Stimulated activated CD4-positive, alpha-beta T cell treated with anti-CD3 and anti-CD28 coated beads, Interleukin-4, amount 100 ng/mL, for 1 hour (primary cell): ENCODE results near the gene LAMC2.

Experiments
- DNase-seq: peaks from one replicate; pipeline ENCODE4 v3.0.0-alpha.2; 2020

The LAMC2 gene

GRCh38 chr1:183175631-183176030 lies 10.4 kb upstream of the LAMC2 start:
- no peak for DNase-seq

GRCh38 chr1:183178545-183178944 lies 7.5 kb upstream of the LAMC2 start:
- DNase-seq = no peak

GRCh38 chr1:183179033-183179432 lies 7.0 kb upstream of the LAMC2 start:
- DNase-seq = no peak

- no peak for DNase-seq
These were observed 5.8 kb upstream of the LAMC2 start for GRCh38 chr1:183180218-183180617.

GRCh38 chr1:183180634-183181056 lies 5.4 kb upstream of the LAMC2 start:
- DNase-seq = no peak

- DNase-seq = no peak
These were observed 777 bp downstream of the LAMC2 start for GRCh38 chr1:183186841-183187240.

- DNase-seq = no peak
These were observed 2.2 kb downstream of the LAMC2 start for GRCh38 chr1:183188240-183188639.

GRCh38 chr1:183191833-183192232 lies 5.8 kb downstream of the LAMC2 start:
- DNase-seq = no peak

GRCh38 chr1:183193963-183194525 lies 8.0 kb downstream of the LAMC2 start:
- no peak for DNase-seq

- no peak for DNase-seq
These were observed 8.6 kb downstream of the LAMC2 start for GRCh38 chr1:183194527-183195141.

- DNase-seq = no peak
These were observed 9.1 kb downstream of the LAMC2 start for GRCh38 chr1:183195142-183195574.

GRCh38 chr1:183197762-183198161 lies 11.7 kb downstream of the LAMC2 start:
- DNase-seq = no peak

- no peak for DNase-seq
These were observed 12.4 kb downstream of the LAMC2 start for GRCh38 chr1:183198463-183198862.

GRCh38 chr1:183199304-183199703 lies 13.2 kb downstream of the LAMC2 start:
- no peak for DNase-seq

- no peak for DNase-seq
These were observed 14.4 kb downstream of the LAMC2 start for GRCh38 chr1:183200451-183200850.

- DNase-seq = no peak
These were observed 17.0 kb downstream of the LAMC2 start for GRCh38 chr1:183203094-183203493.

GRCh38 chr1:183205196-183205781 lies 19.2 kb downstream of the LAMC2 start:
- DNase-seq = no peak

GRCh38 chr1:183206538-183207122 lies 20.6 kb downstream of the LAMC2 start:
- DNase-seq = no peak

- no peak for DNase-seq
These were observed 23.6 kb downstream of the LAMC2 start for GRCh38 chr1:183209533-183210158.

GRCh38 chr1:183210681-183211080 lies 24.6 kb downstream of the LAMC2 start:
- DNase-seq = no peak

- DNase-seq = no peak
These were observed 26.8 kb downstream of the LAMC2 start for GRCh38 chr1:183212870-183213269.

GRCh38 chr1:183214021-183214970 lies 28.2 kb downstream of the LAMC2 start:
- no peak for DNase-seq
